Neural progenitor cell (in vitro differentiated cells): ENCODE results near the gene S100A14. TPM values are rescaled to one million over a fixed set of nuclear protein-coding genes. Genes with fewer than 3 reads are reported as not detected.

Experiments
- DNase-seq: peaks from one replicate; pipeline ENCODE4 v3.0.0-alpha.2; 2016; ENCODE audit warnings: low spot score
- H2AFZ ChIP-seq: fragments of 200-600 bp; sonication (generic); replicated peaks from 2 replicates; pipeline ENCODE4 v1.6.1; 2016; ENCODE audit warnings: antibody characterized with exemption
- H3F3A ChIP-seq: fragments of 200-600 bp; sonication (generic); 2 replicates; pipeline ENCODE4 v1.6.1; 2016; ENCODE audit warnings: antibody characterized with exemption, low read depth
- H3K27ac ChIP-seq: fragments of 200-600 bp; sonication (generic); 2 replicates; pipeline ENCODE4 v1.5.1; 2016; ENCODE audit warnings: mild to moderate bottlenecking
- H3K27me3 ChIP-seq: fragments of 200-600 bp; sonication (generic); 2 replicates; pipeline ENCODE4 v1.6.1; 2016; ENCODE audit warnings: mild to moderate bottlenecking, moderate library complexity
- H3K36me3 ChIP-seq: fragments of 200-600 bp; sonication (generic); 2 replicates; pipeline ENCODE4 v1.5.1; 2016
- H3K4me1 ChIP-seq: fragments of 200-600 bp; sonication (generic); 2 replicates; pipeline ENCODE4 v1.6.1; 2016; ENCODE audit warnings: mixed run types
- H3K4me2 ChIP-seq: fragments of 200-600 bp; sonication (generic); 2 replicates; pipeline ENCODE4 v1.6.1; 2016
- H3K4me3 ChIP-seq: fragments of 200-600 bp; sonication (generic); 2 replicates; pipeline ENCODE4 v1.5.1; 2016
- H3K79me2 ChIP-seq: fragments of 200-600 bp; sonication (generic); 2 replicates; pipeline ENCODE4 v1.6.1; 2016; ENCODE audit warnings: low read depth
- H3K9ac ChIP-seq: fragments of 200-600 bp; sonication (generic); 2 replicates; pipeline ENCODE4 v1.6.1; 2016
- H3K9me3 ChIP-seq: fragments of 200-600 bp; sonication (generic); 2 replicates; pipeline ENCODE4 v1.5.1; 2016; ENCODE audit warnings: low read depth
- H4K20me1 ChIP-seq: fragments of 200-600 bp; sonication (generic); 2 replicates; pipeline ENCODE4 v1.6.1; 2016; ENCODE audit warnings: low read depth
- H3K27ac Mint-ChIP-seq: 3 replicates; pipeline ENCODE4 v1.8.0; 2021; ENCODE audit warnings: mixed read lengths
- H3K27me3 Mint-ChIP-seq: 2 replicates; pipeline ENCODE4 v1.8.0; 2022; ENCODE audit warnings: low read depth, mild to moderate bottlenecking, inconsistent platforms, moderate library complexity, mixed read lengths; ENCODE audit not compliant: insufficient read depth
- H3K36me3 Mint-ChIP-seq: 3 replicates; pipeline ENCODE4 v1.8.0; 2021; ENCODE audit warnings: mixed read lengths
- H3K4me1 Mint-ChIP-seq: 3 replicates; pipeline ENCODE4 v1.8.0; 2021; ENCODE audit warnings: mixed read lengths
- H3K4me3 Mint-ChIP-seq: 3 replicates; pipeline ENCODE4 v1.8.0; 2021; ENCODE audit warnings: mild to moderate bottlenecking, moderate library complexity, mixed read lengths
- H3K9me3 Mint-ChIP-seq: 3 replicates; pipeline ENCODE4 v1.8.0; 2020; ENCODE audit warnings: mixed read lengths
- EZH2 ChIP-seq: fragments of 200-600 bp; sonication (generic); IDR thresholded peaks from 2 replicates; pipeline ENCODE4 v1.6.1; 2017; ENCODE audit warnings: antibody characterized with exemption, mild to moderate bottlenecking, moderate library complexity
- EZH2phosphoT487 ChIP-seq: fragments of 200-600 bp; sonication (generic); IDR thresholded peaks from 2 replicates; pipeline ENCODE4 v1.6.1; 2017; ENCODE audit warnings: antibody characterized with exemption
- total RNA-seq: library from RNA; depleted of rRNA; stranded (reverse); fragments of >200 nt; gene quantifications from 2 replicates; pipeline ENCODE4 v1.2.3, GENCODE V29; 2015; ENCODE audit warnings: low replicate concordance
- TF ChIP-seq, protein P1 (sequence below): fragments of 200-600 bp; sonication (generic); IDR thresholded peaks from 2 replicates; pipeline ENCODE4 v1.5.1; 2017; ENCODE audit warnings: antibody characterized with exemption, mild to moderate bottlenecking

Gene S100A14
- total RNA-seq, 1 donor from 2014 or later = not detected

DNA sequence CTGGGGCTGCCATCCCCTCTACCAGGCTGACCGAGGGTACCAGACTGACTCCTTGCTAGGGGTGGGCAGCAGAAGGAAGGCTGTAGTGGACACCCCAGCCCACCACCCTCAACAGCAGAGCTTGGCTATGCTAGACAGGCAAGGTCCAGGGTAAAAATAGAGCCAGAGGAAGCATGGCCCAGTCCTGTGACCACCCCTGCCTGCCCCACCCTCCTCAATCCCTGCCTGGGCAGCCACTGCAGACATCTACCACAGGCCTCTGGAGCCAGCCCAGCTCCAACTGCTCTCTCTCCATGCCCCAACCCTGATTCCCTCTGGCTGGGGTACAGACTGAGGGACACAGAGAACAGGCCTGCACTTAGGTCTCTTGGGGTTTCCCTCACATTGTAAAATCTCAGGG, 13.8 kb upstream of the S100A14 start:
- H3K27me3 Mint-ChIP-seq = peaks cover 9% of the 10 kb centered on the region
- peaks cover 6% of the 10 kb centered on the region for H3F3A ChIP-seq
- H2AFZ ChIP-seq = no peak overlapping the region
- no peak overlapping the region for H3K27ac Mint-ChIP-seq
- peaks cover 16% of the 10 kb centered on the region for H3K4me1 ChIP-seq
- no peak for DNase-seq
- no peaks in the 10 kb centered on the region for H3K27me3 ChIP-seq
- peaks cover 18% of the 10 kb centered on the region for H3K79me2 ChIP-seq
- peaks cover 6% of the 10 kb centered on the region for H3K36me3 Mint-ChIP-seq
- peaks cover 41% of the 10 kb centered on the region for H3K4me1 Mint-ChIP-seq
- peaks cover 6% of the 10 kb centered on the region for H4K20me1 ChIP-seq
- H3K9ac ChIP-seq = no peak overlapping the region
- H3K36me3 ChIP-seq = no peaks in the 10 kb centered on the region
- H3K9me3 Mint-ChIP-seq = no peaks in the 10 kb centered on the region
- H3K27ac ChIP-seq = no peak overlapping the region
- no peak overlapping the region for H3K4me2 ChIP-seq
- H3K4me3 Mint-ChIP-seq = no peak overlapping the region
- TF ChIP-seq, protein P1, sequence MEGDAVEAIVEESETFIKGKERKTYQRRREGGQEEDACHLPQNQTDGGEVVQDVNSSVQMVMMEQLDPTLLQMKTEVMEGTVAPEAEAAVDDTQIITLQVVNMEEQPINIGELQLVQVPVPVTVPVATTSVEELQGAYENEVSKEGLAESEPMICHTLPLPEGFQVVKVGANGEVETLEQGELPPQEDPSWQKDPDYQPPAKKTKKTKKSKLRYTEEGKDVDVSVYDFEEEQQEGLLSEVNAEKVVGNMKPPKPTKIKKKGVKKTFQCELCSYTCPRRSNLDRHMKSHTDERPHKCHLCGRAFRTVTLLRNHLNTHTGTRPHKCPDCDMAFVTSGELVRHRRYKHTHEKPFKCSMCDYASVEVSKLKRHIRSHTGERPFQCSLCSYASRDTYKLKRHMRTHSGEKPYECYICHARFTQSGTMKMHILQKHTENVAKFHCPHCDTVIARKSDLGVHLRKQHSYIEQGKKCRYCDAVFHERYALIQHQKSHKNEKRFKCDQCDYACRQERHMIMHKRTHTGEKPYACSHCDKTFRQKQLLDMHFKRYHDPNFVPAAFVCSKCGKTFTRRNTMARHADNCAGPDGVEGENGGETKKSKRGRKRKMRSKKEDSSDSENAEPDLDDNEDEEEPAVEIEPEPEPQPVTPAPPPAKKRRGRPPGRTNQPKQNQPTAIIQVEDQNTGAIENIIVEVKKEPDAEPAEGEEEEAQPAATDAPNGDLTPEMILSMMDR = no peak
- TF ChIP-seq EZH2phosphoT487 (no peak), EZH2 (no peak)
- H3K9me3 ChIP-seq = no peaks in the 10 kb centered on the region
- no peak overlapping the region for H3K4me3 ChIP-seq

DNA sequence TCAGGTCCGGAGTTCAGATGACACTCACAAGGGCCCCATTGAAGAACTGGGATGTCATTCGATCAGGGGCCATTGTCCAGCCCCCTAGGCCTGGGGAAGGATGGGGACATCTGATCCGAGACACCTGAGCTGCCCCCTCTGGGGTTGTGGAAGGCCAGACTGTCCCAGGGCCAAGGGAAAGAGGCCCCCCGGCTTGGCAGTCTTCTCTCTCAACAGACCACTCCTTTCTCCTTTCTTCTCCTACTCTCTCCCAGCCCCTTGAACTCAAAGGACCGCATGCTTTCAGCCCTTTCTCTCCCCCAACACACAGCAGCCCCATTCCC, 13.2 kb upstream of the S100A14 start:
- H3K79me2 ChIP-seq = peaks cover 11% of the 10 kb centered on the region
- H3K9ac ChIP-seq = no peak overlapping the region
- TF ChIP-seq, protein P1 = no peak
- TF ChIP-seq EZH2phosphoT487 = no peak
- no peak for TF ChIP-seq EZH2
- H3K9me3 ChIP-seq = no peaks in the 10 kb centered on the region
- no peak overlapping the region for H3K4me3 Mint-ChIP-seq
- no peak overlapping the region for H3K27ac ChIP-seq
- no peaks in the 10 kb centered on the region for H3K27me3 ChIP-seq
- H3K36me3 Mint-ChIP-seq = peaks cover 3% of the 10 kb centered on the region
- peaks cover 9% of the 10 kb centered on the region for H3K27me3 Mint-ChIP-seq
- no peaks in the 10 kb centered on the region for H3K36me3 ChIP-seq
- no peak for DNase-seq
- no peak overlapping the region for H3K4me2 ChIP-seq
- no peaks in the 10 kb centered on the region for H4K20me1 ChIP-seq
- H3K27ac Mint-ChIP-seq = no peak overlapping the region
- no peak overlapping the region for H2AFZ ChIP-seq
- H3K4me3 ChIP-seq = no peak overlapping the region
- H3K9me3 Mint-ChIP-seq = no peaks in the 10 kb centered on the region
- peaks cover 4% of the 10 kb centered on the region for H3F3A ChIP-seq
- peaks cover 39% of the 10 kb centered on the region for H3K4me1 Mint-ChIP-seq
- peaks cover 15% of the 10 kb centered on the region for H3K4me1 ChIP-seq

DNA sequence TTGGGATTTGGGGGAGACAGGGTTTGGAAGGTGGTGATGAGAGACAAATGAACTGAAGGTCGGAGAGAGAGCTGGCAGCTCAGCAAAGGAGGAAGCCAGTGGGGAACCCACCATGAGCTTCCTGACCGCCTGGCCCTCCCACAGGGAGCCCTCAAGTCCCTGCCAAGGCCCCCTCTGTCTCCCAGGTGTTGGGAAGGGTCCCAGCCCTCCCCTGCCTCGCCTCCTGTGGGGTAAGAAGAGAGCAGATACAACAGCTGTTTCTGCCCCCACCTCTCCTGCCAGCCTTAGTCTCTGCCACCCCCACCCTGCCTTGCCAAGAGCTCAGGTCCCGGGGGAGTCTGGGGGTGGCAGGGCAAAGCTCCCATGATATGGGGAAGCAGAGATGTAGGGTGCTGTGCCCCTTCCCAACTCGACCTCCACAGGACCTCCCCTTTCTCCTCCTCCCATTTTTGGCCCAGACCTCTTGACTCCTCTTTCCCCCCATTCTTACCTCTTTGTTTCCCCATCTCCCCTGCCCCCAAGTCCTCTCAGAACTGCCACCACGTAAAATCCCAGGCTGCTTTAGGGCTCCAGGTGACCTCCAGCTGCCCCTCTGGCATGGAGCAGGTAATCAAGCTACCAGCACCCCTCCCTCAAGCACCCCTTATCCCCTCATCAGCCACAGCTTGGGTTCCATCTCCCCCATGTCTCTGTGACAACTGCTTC, 12.7 kb upstream of the S100A14 start:
- Mint-ChIP-seq H3K36me3 (peaks cover 8% of the 10 kb centered on the region), H3K27me3 (peaks cover 7% of the 10 kb centered on the region), H3K9me3 (no peaks in the 10 kb centered on the region), H3K4me1 (peaks cover 44% of the 10 kb centered on the region), H3K4me3 (no peak overlapping the region), H3K27ac (peak overlapping the region; percentile 55)
- no peaks in the 10 kb centered on the region for H4K20me1 ChIP-seq
- H3K36me3 ChIP-seq = no peaks in the 10 kb centered on the region
- no peak overlapping the region for H3K4me3 ChIP-seq
- no peaks in the 10 kb centered on the region for H3K27me3 ChIP-seq
- no peak for DNase-seq
- no peak overlapping the region for H3K9ac ChIP-seq
- H3K4me2 ChIP-seq = no peak overlapping the region
- TF ChIP-seq, protein P1 = no peak
- TF ChIP-seq EZH2 = no peak
- no peak for TF ChIP-seq EZH2phosphoT487
- no peak overlapping the region for H2AFZ ChIP-seq
- H3F3A ChIP-seq = no peaks in the 10 kb centered on the region
- peaks cover 8% of the 10 kb centered on the region for H3K79me2 ChIP-seq
- no peaks in the 10 kb centered on the region for H3K9me3 ChIP-seq
- H3K27ac ChIP-seq = no peak overlapping the region
- peaks cover 16% of the 10 kb centered on the region for H3K4me1 ChIP-seq
